Inflammatory macrophage (primary cell): ENCODE data around the gene NOX3.
"Not testable (repeated sequence)": the region's sequence is repeated elsewhere in the genome, so short reads cannot be mapped to it uniquely, and the experiment has no call there.

Experiments
- DNase-seq, 2 donors: peaks; one replicate each; pipeline ENCODE4 v3.0.0-alpha.2; 2020 to 2022

NOX3 gene

DNA sequence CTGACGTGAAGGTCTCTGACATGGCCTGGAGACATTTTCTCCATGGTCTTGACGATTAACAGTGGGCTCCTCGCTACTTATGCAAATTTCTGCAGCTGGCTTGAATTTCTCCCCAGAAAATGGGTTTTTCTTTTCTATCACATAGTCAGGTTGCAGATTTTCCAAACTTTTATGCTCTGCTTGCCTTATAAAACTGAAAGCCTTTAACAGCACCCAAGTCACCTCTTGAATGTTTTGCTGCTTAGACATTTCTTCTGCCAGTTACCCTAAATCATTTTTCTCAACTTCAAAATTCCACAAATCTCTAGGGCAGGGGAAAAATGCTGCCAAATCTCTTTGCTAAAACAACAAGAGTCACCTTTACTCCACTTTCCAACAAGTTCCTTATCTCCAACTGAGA lies 12.9 kb upstream of the NOX3 start:
- not testable (repeated sequence) for DNase-seq

DNA sequence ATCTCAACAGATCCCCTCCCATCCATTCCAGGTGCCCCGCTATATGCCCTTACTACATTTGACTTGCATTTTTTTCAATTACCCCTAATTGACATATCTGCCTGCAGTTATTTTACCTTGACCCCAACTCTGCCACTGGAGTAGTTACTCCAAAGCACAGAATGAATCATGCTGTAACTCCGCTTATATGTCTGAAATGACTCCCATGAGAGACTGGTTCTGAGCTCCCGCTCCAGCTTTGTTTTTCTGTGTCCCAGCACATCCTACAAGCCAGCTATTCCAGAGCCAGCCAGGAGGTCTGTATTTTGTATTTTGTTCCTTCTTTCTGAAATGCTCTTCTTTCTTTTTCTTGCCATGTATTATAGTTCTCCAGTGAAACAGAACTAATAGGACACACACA lies 10.9 kb upstream of the NOX3 start:
- no peak for DNase-seq

DNA sequence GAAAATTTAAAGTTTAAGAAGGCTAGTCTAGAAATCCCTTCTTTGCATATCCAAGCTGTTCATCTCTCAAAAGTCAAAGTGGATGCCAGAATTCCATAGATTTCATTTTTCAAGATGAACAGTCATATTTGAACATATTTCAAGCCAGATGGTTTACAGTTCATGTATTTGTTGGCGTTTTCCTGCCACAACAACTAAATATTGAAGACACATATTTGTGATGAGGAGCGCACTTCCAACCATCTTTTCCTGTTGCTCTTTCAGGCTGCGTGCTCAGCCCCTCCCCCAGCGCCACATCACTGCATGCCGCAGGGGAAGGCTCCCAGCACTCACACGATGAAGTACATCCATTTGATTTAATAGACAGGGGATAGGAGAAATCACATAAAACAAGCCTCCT lies 5.9 kb upstream of the NOX3 start:
- DNase-seq, result no peak

DNA sequence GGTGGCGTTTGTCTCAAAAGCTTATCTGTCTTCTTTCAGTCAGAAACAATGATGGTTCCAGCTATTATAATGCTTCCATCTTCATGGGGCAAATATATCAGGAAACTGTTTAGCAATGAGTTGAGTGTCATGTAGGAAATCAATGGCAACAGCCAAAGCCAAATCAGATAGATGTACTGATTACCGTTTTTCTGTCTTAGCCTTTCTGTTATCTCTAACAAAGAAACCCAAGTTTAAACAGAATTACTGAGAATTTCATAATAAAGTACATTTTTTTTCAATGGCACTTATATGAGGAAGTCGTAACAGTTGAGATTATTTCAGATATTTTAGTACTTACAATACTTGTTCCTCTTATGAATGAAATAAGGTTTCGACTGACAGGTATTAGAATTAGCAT lies 1.2 kb downstream of the NOX3 start:
- DNase-seq, result peak in 1 of 2 donors; percentile 7

DNA sequence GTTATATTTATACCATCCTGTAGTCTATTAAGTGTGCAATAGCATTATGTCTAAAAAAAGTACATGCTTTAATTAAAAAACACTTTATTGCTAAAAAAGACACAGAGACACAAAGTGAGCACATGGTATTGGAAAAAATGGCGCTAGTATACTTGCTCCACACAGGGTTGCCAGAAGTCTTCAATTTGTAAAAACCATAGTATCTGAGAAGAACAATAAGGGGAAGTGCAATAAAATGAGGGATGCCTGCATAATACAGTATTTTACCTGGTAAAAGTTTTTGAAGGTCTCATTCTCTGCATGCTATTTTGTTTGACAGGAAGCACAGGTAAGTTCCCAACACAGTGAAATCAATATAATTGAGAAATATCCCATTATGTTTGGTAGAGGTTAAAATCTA lies 1.6 kb downstream of the NOX3 start:
- no peak for DNase-seq

DNA sequence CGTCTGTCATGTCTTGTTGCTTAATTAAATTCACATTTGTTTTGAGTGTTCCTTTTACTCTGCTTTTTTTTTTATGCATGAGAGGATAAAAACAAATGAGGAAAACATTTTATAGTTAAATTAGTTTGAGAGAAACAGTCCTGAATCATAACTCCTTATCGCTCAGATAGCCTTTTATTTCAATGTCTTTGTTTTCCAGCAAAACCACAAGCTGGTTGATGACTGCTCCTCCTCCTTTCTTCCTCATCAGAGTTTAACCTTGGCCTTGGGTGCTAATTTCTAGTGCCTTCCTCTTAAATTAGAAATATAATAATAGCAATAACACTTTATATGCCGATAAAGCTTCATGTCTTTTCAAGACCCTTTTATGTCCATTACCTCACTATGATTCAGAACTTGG lies 3.1 kb downstream of the NOX3 start:
- DNase-seq, result no peak

DNA sequence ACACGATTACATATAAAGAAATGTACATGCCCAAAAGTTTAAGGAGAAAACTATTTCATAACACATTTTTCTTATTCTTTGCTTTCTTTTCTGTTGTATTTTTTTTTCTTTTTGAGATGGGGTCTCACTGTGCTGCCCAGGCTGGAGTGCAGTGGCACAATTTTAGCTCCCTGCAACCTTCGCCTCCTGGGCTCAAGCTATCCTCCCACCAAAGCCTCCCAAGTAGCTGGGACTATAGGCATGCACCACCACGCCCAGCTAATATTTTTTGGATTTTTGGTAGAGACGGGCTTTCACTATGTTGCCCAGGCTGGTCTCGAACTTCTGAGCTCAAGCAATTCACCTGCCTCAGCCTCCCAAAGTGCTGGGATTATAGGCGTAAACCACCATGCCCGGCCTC lies 4.1 kb downstream of the NOX3 start:
- DNase-seq, result not testable (repeated sequence)

DNA sequence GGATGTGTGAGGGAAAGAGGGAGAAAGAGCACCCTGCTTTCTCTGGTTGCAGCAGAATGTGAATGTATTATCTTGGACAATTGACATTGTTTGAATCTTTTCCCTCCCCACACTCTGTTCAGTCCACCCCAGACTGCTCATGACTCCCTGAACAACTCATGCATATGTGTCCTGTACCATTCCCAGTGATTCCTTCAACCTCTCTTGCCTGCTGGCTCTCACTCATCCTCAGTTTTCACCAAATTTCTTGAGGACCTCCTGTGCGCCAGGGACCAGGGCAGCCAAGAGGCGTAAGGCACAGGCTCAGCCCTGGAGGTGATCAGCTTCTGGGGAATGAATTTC lies 5.4 kb downstream of the NOX3 start:
- no peak for DNase-seq

DNA sequence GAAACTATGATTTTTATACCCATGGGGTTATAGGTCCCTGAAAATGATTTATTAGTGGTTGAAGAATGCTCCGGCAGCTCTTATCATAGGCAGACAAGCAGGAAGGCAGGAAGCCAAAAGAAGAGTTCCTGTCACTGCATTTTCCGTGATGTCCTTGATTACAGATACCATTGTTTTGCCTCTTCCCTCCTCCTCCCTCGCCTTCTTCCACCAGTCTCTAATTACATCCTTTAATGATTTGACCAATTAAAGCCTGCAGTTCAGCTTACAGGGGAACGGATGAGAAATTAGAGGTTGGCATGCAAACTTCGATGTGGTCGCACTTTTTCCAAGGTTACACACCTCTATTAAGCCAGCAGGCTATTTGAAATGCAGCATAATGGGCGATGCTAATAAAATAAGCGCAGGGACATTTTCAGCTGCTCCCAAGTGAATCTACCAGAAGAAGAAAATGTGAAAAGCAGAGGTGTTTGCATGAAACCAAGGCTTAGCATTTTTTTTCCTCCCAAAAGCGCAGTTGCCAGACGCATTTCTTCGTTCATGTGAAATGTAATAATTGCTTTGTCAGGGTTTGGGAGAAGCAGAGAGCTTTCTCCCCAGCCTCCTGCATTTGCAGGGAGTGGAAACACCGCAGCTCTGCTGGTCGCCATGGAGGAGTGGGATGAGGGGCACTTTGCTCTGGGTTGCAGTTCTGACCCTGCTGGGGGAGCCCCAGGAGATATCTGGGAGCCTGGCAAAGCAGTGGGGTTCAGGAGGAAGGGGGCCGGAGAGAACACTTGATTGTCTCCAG lies 6.0 kb downstream of the NOX3 start:
- no peak for DNase-seq

DNA sequence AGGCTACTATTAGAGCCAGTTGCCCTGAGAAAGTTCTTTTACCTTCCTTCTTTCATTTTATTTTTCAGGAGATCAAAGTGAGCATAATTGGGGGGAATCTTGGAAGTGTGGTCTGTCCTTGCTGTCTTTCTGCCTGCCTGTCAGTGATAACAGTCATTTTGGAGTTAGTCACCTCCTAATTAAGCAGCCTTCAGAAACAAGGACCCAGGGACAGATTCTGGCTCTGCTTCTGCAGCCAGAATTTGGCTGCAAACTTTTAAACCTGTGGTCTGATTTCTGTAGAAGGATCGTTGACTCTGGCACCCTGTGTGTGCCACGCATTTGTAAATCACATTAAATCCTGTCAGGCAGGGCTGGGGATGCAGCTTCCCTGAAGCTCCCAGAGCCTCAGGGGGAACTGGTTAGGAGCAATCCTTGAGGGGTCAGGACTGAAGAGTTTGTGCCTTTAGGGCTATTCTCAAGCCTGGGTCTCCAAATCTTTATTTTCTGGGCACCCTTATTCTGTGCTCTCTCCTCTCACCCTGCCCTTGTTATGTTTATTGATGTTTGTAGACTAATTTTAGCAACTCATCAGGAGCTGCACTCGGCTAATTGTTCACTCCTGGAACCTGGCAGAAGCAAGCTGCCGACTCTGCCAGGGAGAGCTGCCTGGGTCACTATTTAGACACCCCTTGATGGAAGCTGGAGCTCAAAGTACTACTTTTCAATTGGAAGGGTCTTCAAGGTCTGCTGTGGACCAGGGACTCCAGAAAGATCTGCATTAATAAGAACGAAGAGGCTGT lies 6.8 kb downstream of the NOX3 start:
- no peak for DNase-seq

DNA sequence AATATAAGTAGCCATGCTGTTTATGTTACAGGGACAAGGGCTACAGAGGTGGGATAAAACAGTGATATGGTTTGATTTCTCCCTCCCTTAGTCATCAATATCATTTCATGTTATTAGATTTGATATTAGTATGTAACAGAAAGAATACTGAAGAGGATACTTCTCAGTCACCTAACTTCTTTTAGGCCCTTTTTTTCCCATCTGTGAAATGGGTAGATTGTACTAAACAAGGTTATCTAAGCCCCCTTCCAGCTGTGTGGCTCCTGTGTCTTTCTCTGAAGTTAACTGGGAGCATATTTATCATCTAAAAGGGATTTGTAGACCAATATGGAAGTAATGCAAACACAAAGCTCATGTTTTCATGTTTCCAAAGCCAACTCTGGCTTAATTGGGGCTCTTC lies 7.7 kb downstream of the NOX3 start:
- no peak for DNase-seq

DNA sequence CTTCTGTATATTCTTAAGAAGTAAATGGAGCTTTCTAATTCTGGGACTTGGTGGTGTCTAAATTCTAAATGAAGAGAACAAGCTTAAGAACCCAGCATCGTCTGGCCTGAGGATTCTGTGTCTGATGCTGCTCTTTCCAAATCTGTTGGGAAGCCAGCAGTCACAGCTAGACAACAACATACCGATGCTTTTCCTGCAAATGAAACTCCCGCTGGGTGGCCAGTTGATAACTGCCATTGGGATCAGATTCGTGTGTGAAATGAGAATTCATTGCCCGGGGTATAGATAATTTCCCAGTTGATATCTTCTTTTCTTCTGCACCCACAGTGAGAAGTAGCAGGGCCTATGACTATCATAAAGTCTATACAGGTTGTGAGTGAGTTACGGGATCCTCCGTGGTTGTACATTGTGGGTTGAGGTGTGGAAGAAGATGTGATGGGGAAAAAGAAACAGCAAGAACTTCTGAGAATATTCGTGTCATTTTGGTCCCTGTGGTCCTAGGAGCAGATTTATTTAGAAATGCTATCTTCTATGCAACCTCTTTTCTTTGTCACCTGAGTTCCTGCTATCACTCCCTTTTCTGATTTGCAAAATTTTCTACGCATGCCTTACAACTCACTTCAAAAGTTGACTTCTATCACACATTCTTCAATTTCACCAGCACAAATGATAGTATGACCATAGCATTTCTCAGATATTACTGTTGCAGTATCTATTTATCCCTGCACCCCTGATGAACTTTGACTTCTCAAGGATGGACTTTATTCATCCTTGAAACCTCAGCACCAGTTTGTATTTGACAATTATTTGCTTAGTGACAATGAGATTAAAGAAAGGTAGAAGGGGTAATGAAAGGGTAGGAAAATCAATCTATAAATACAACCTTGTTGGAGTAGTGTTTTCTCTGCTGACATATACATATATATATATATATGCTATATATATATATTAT lies 10.4 kb downstream of the NOX3 start:
- DNase-seq, result no peak

DNA sequence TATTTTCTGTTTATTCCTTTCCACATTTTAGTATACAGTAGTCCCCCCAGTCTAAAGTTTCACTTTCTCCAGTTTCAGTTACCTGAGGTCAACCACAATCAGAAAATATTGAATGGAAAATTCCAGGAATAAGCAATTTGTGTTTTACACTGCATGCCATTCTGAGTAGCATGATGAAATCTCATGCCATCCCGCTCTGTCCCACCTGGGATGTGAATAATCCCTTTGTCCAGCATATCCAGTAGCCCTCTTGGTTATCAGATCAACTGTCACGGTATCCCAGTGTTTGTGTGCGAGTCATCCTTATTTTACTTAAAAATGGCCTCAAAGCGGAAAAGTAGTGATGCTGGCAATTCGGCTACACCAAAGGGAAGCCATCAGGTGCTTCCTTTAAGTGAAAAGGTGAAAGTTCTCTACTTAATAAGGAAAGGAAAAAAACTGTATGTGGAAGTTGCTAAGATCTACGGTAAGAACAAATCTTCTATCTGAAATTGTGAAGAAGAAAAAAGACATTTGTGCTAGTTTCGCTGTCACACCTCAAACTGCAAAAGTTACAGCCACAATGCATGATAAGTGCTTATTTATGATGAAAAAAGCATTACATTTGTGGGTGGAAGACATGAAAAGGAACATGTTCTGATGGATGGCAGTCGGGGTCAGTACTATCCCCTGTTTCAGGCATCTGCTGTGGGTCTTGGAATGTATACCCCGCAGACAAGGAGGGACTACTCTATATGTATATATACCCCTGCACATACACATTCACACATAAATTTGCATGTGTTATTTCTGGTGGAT lies 11.3 kb downstream of the NOX3 start:
- no peak for DNase-seq

DNA sequence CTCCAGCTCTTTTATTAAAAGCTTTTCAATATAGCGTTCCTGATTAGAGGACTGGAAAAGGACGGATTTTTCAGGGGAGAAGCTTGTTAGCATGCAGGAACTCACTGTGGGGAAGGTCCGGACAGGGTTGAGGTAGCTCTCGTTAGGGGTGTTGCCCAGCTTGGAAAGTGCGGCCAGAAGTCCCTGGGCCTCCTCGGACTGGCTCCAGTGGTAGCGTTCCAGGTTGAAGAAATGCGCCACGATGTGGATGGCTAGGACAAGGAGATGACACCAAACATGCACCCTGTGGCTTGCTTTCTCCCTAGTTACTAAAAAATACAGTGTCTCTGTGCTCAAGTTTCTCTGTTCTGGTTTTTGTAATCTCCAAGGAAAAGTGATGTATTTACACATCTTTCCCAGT lies 12.5 kb downstream of the NOX3 start:
- DNase-seq, result no peak

DNA sequence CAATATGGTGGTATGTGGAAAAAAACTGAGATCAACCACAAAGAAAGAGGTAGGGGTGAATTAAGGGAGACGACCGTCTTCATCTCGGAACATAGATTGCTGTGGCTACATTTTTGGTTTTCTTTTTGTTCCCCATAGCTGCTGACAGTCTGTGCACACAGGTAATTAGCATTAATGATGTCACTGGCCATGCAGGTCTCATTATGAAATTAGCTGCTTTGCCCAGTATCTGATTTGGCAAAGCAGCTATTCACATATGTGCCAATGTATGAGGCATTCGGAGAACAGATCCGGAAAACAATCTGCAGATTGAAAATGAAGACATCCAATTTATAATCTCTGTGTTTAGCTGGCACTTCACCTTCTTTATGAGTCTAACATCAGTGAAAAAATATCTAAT lies 13.1 kb downstream of the NOX3 start:
- no peak for DNase-seq

DNA sequence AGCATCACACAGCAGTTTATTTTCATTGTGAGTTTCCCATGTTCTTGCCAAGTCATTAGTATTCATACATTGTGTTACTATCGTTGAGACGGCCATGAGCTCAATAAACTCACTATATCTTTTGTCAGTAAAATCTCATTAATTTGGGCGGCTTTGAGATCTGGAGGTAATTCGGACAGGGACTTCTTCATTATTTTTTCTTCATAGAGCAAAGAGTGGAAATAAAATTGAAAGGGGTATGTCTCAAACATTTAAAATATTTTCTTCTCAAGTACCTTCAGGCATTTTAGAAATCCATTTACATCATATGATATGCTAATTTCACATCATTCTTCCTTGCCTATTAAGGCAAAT lies 14.6 kb downstream of the NOX3 start:
- DNase-seq, result no peak

DNA sequence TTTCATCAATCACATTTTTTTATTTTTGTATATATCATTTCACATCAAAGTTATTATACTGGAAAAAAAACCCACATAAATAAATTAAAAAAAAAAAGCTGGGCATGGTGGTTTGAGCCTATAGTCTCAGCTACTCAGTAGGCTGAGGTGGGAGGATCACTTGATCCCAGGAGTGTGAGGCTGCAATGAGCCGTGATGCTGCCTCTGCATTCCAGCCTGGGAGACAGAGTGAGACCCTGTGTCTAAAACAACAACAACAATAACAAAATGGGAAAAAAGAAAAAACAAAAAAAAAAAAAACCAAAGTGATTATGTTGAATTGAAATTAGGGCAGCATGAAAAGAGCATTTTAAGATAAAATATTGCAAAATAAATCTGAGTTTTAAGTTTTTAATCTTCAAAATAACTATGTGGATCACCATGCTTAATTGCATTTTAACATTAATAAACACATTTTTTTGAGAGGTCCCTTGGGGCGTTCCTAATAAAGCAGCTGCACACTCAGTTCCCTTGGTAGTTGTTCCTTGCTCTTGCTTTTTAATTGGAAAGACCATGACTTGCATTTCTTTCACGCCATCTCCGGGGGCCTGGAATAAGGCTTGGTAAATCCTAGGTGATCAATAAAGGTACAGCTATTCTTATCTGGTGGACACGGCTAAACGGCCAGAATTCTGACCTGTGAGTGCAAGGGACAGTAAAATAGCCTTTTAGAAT lies 15.1 kb downstream of the NOX3 start:
- DNase-seq, result no peak

DNA sequence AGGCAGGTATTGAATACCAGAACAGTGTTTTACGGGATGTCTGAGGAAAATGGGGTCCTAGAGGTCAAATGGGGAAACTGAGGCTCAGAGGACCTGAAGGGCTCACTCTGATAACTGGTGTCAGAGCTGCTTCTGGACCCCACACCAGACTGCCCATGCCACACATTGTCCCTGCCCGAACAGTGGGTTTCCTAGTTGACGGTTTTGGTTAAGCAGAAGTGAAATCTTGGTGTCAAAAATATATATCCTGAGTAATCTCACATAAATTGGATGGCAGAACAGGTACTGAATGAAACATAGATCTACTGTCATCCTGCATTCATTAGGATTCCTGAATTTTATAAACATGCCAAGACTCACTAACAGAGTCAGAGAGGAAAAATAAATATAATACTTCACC lies 16.3 kb downstream of the NOX3 start:
- DNase-seq, result no peak

DNA sequence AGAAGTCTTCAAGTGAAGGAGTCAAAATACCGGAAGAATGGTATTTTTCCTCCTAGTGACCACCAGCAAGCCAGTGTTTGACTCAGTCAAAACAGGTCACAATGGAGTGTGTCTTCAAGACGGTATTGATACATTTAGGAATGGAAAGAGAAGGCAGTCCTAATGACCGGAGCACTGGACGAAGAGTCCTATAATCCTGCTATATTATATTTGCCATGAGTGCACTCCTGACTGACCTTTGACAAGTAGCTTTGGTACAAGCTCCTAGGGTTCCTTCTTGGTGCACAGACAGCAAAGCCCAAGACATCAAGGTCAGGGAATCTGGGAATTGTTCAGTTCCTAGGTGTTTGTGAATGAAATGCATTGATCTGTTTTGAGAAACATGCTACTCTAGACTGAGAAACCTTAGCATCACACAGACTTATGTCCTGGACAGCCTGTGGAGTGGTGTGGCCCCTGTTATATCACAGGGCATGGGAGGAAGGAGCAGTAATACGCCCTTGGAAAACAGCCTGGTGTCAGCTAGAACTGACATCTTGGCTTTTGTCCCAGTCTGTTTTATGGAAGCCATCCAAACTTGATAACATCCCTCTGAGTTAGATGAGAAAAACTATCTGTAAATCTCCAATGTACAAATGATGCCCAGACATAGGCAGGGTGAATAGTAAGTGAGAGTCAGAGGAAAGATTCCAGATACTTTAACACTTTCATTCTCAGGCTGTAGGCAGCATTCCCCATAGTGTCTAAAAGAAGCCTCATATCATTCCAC lies 18.5 kb downstream of the NOX3 start:
- no peak for DNase-seq

DNA sequence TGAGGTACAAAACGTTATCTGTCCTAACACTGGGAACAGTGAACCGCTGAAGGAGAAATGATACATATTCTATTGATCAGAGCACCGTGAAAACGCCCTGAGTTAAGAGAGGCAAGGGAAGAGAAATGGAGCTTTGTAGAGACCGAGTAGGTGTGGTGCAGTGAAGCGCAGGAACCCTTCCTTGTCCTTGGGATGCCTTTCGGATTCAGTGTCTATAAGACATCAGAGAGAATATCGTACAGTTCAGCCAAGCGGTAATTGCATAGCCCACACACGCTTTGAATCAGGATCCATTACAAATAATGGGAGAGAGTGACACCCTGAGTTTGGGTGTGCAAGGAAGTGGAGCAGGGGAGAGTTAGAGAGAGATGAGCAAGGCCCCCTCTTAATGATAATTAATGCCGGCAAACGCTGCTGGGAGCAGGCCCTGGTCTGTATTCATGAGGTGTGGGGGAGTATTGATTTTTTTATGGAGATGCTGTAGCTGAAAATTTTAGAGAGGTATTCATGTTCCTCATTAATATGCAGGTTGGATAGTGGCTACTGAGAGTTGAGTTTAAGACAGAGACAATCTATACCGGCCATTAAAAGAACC lies 20.7 kb downstream of the NOX3 start:
- DNase-seq, result no peak

DNA sequence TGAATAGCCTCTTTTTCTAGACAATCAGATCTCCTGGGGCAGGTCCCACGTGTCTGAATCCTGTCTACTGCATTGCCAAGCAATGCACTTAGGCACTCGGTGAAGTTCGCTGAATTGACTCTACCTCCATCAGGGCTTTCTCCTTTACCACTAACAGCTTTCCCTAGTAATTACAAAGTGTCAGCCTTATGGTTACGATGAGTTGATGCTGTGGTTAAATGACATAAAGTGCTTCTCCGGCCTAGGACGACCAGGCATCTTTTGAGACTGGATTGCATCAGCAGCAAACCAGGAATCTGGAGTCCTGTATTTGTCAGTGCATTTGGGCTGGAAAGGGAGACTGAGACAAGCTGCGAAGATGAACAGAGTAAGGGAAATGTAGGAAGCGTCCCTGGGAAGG lies 21.5 kb downstream of the NOX3 start:
- DNase-seq, result no peak
